Measurements from ENCODE around the gene PLK3. TPM values are rescaled to one million over a fixed set of nuclear protein-coding genes. Genes with fewer than 3 reads are reported as not detected.
A peak's percentile ranks its signal among the peaks of the same experiment; 100 is the strongest.

Gene PLK3
- total and polyA plus RNA-seq, 9 of the 15 experiments (the other 6 are each of a cell fraction or from before 2014, with no cell fraction given) = 0.52 to 22.7 (median 11.0) TPM

GRCh38 chr1:44819608-44820327 is 19.6 kb downstream of the PLK3 start (continued):
- peak; percentile 92 for TF ChIP-seq ZBTB9 (CRISPR knock-in tag; IDR thresholded peaks at IDR 0.05)
- TF ChIP-seq SP2 (IDR thresholded peaks at IDR 0.05; ENCODE audit: extremely low read depth, low read depth, low read length, poor library complexity, severe bottlenecking) = peak; percentile 18
- TF ChIP-seq KLF1 (tag; IDR thresholded peaks at IDR 0.05) = peak; percentile 85
- TF ChIP-seq ZNF174 (CRISPR knock-in tag; IDR thresholded peaks at IDR 0.05) = no peak
- peak; percentile 91 for TF ChIP-seq PHTF2 (CRISPR knock-in tag; IDR thresholded peaks at IDR 0.05)
- TF ChIP-seq LCOR (CRISPR knock-in tag; IDR thresholded peaks at IDR 0.05) = peak; percentile 94
- TF ChIP-seq TCF7 (IDR thresholded peaks at IDR 0.05; ENCODE audit: borderline replicate concordance) = peak; percentile 67; the same call in 1 of the 2 replicates
- TF ChIP-seq ZNF232 (CRISPR knock-in tag; IDR thresholded peaks at IDR 0.05) = peak; percentile 64; the same call in 1 of the 2 replicates
- TF ChIP-seq ZNF696 (CRISPR knock-in tag; conservative IDR thresholded peaks at IDR 0.05) = peak; percentile 89
- peak; percentile 90 for TF ChIP-seq EP400 (IDR thresholded peaks at IDR 0.05)
- TF ChIP-seq GTF2E2 (tag; IDR thresholded peaks at IDR 0.05) = peak; percentile 100
- peak; percentile 82; the same call in 1 of the 2 replicates for TF ChIP-seq ZNF764 (CRISPR knock-in tag; IDR thresholded peaks at IDR 0.05; ENCODE audit: low read depth)
- peak; percentile 88 for TF ChIP-seq HDAC3 (IDR thresholded peaks at IDR 0.05; ENCODE audit: borderline replicate concordance, partially characterized antibody)
- peak; percentile 34; the same call in 1 of the 2 replicates for TF ChIP-seq PHF8 (IDR thresholded peaks at IDR 0.05; ENCODE audit: borderline replicate concordance, low read length)
- peak; percentile 95; the same call in 1 of the 2 replicates for TF ChIP-seq PTBP1 (IDR thresholded peaks at IDR 0.05; ENCODE audit: low read depth, low read length)
- TF ChIP-seq C11orf30 (IDR thresholded peaks at IDR 0.05; ENCODE audit: low read depth) = no peak
- peak; percentile 100 for TF ChIP-seq POLR2AphosphoS2 (IDR thresholded peaks at IDR 0.05; ENCODE audit: low read length)
- peak; percentile 92 for TF ChIP-seq PATZ1 (CRISPR knock-in tag; IDR thresholded peaks at IDR 0.05; ENCODE audit: borderline replicate concordance)
- peak in 1 of 2 experiments; percentile 11 for TF ChIP-seq E2F6 (IDR thresholded peaks at IDR 0.05; ENCODE audit: borderline replicate concordance in 1 of 2, extremely low read depth in 1 of 2, insufficient read depth in 1 of 2, insufficient read length in 1 of 2, low read depth in 1 of 2, low read length in 1 of 2, poor library complexity in 1 of 2, severe bottlenecking in 1 of 2)
- no peak for TF ChIP-seq ZNF23 (CRISPR knock-in tag; IDR thresholded peaks at IDR 0.05)
- no peak for TF ChIP-seq DACH1 (IDR thresholded peaks at IDR 0.05; ENCODE audit: partially characterized antibody)
- no peak for TF ChIP-seq FOXA1 (IDR thresholded peaks at IDR 0.05; ENCODE audit: borderline replicate concordance)
- no peak for TF ChIP-seq FIP1L1 (IDR thresholded peaks at IDR 0.05; ENCODE audit: low read depth, low read length, poor library complexity, severe bottlenecking)
- no peak; the same call in 1 of the 2 replicates for TF ChIP-seq HDAC8 (tag; IDR thresholded peaks at IDR 0.05)
